Measurements from ENCODE around the gene SDHA.

DNA sequence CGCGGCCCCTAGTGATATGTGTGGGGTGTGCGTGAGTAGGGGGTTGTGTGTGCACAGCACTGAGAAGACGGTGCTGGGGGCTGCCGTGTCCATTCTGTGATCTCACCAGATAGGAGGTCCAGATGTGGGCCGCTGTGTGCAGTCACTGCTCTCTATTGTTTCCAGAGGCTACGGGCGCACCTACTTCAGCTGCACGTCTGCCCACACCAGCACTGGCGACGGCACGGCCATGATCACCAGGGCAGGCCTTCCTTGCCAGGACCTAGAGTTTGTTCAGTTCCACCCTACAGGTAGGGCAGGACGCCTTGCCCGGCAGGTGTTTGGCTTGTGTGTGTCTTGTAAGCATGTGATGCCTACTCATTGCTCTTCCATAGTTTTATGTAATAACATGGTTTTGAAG lies 12.6 kb downstream of the SDHA start:
- TF ChIP-seq, protein P1, sequence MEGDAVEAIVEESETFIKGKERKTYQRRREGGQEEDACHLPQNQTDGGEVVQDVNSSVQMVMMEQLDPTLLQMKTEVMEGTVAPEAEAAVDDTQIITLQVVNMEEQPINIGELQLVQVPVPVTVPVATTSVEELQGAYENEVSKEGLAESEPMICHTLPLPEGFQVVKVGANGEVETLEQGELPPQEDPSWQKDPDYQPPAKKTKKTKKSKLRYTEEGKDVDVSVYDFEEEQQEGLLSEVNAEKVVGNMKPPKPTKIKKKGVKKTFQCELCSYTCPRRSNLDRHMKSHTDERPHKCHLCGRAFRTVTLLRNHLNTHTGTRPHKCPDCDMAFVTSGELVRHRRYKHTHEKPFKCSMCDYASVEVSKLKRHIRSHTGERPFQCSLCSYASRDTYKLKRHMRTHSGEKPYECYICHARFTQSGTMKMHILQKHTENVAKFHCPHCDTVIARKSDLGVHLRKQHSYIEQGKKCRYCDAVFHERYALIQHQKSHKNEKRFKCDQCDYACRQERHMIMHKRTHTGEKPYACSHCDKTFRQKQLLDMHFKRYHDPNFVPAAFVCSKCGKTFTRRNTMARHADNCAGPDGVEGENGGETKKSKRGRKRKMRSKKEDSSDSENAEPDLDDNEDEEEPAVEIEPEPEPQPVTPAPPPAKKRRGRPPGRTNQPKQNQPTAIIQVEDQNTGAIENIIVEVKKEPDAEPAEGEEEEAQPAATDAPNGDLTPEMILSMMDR (IDR thresholded peaks at IDR 0.05), result no peak
- no peak for TF ChIP-seq EZH2 (IDR thresholded peaks at IDR 0.05; ENCODE audit: borderline replicate concordance, insufficient read depth, low read depth, low read length, poor library complexity, severe bottlenecking)

Data from B cell (primary cell).